Right lobe of liver (tissue), 6 donors: ENCODE results near the gene HOXB1. TPM values are rescaled to one million over a fixed set of nuclear protein-coding genes. Genes with fewer than 3 reads are reported as not detected.

Source experiments
- ATAC-seq, 4 donors: fragments of 200-7000 bp; cut with Tn5 transposase; one replicate each; pipeline ENCODE4 v1.9.1; 2020; ENCODE audit warnings: mild to moderate bottlenecking in 4 of 4, moderate library complexity in 4 of 4
- DNase-seq, 3 donors: peaks; one replicate each; pipeline ENCODE4 v3.0.0-alpha.2; 2020
- H3K27ac ChIP-seq, 3 donors: fragments of 200-600 bp; one replicate each; pipeline ENCODE4 v1.8.0; 2022
- H3K27me3 ChIP-seq, 2 donors: fragments of 200-600 bp; one replicate each; pipeline ENCODE4 v1.8.0; 2022
- H3K36me3 ChIP-seq, 4 donors: fragments of 200-600 bp; sonication (generic) in 1 of 4; one replicate each; pipeline versions ENCODE4 v1.5.1 to v1.8.0; 2017 to 2022; ENCODE audit warnings: control low read depth in 1 of 4
- H3K4me1 ChIP-seq, 4 donors: fragments of 200-600 bp; sonication (generic) in 1 of 4; one replicate each; pipeline versions ENCODE4 v1.5.1 to v1.8.0; 2017 to 2022; ENCODE audit warnings: control low read depth in 1 of 4
- H3K4me3 ChIP-seq, 3 donors: fragments of 200-600 bp; one replicate each; pipeline ENCODE4 v1.8.0; 2022
- H3K9me3 ChIP-seq, 4 donors: fragments of 200-600 bp; sonication (generic) in 1 of 4; one replicate each; pipeline versions ENCODE4 v1.5.1 to v1.8.0; 2017 to 2022; ENCODE audit warnings: control low read depth in 1 of 4
- POLR2A ChIP-seq: fragments of 450-650 bp; IDR thresholded peaks from one replicate; pipeline ENCODE4 v1.6.1; 2017; ENCODE audit warnings: antibody characterized with exemption, mild to moderate bottlenecking
- WGBS: methylation state at CpG from one replicate; pipeline ENCODE4 v1.1.6; 2018; ENCODE audit warnings: low coverage, low lambda C conversion rate; ENCODE audit not compliant: insufficient coverage; ENCODE audit errors: missing lambda C conversion rate; 5-methylcytosine and 5-hydroxymethylcytosine counted together
- intact Hi-C, 2 donors: fragments of 100-400 bp; cut with DNase I; formaldehyde crosslinking; loops; one replicate each; pipeline versions ENCODE4 v1.11.2 to v1.14.1; 2022
- total RNA-seq, 6 experiments: library from RNA; depleted of rRNA in 2 of 6; stranded (reverse); fragments of >200 nt in 2 of 6; fragmentation: NEBNext Ultra II Directional in 3 of 6; extraction: Animal tissue kit (Norgen Biotek cat#: 25700) in 3 of 6; gene quantifications; one replicate each; pipeline versions ENCODE4 v1.1.0 to v1.2.4, GENCODE V29; 2016 to 2023
- TF ChIP-seq, protein P1 (sequence below), 4 donors: fragments of 200-600 bp in 3 of 4; fragments of 450-650 bp in 1 of 4; IDR thresholded peaks; one replicate each; pipeline versions ENCODE4 v1.5.1 to v1.8.0; 2016 to 2022; ENCODE audit warnings: antibody characterized with exemption in 4 of 4, mild to moderate bottlenecking in 2 of 4
- donor health status: DM: no; HTN: yes; CAD: no.
- donor health status: DM: no; HTN: no; CAD: no.
- donor health status: DM: no; HTN: no; CAD: no.
- donor health status: DM: no; HTN: yes; CAD: no.
- donor health status: DM: no; HTN: yes; CAD: no.

The HOXB1 gene
- total RNA-seq, 6 experiments from 2014 or later = not detected

DNA sequence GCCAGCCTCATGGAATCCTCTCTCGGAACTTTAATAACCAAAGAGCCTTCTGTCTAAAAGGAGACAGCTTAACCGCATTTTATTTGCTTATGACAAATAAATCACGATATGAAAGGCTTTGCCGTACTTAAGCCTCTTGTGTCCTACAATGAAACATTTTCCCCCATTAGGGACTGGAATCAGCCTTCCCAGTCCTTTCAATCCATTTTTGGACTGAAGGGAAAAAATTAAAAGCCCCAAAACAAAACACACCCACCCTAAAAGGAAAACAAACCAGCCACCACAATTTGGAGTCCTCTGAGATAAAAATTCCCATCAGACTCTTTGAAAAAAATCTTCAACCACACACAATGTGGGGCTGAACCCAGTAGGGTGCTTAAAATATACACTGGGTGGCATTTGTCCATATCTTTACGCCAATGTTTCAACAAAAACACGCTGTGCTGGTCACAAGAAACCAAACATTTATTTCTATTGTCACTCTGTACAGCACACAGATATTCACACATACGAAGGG, 44.3 kb upstream of the HOXB1 start:
- no peaks in the 10 kb centered on the region for H3K36me3 ChIP-seq
- H3K27me3 ChIP-seq = peaks cover 0 to 22% of the 10 kb centered on the region in 2 donors
- no peak overlapping the region for H3K4me3 ChIP-seq
- 12% methylated on average over 7 of the region's 7 CpGs for WGBS
- H3K9me3 ChIP-seq = no peaks in the 10 kb centered on the region
- peak overlapping the region in 2 of 3 donors; percentile 52 to 63 for H3K27ac ChIP-seq
- intact Hi-C loops = no loop called here
- H3K4me1 ChIP-seq = peaks cover 0 to 7% (median 0%) of the 10 kb centered on the region in 4 donors
- no peak for TF ChIP-seq POLR2A
- TF ChIP-seq, protein P1, sequence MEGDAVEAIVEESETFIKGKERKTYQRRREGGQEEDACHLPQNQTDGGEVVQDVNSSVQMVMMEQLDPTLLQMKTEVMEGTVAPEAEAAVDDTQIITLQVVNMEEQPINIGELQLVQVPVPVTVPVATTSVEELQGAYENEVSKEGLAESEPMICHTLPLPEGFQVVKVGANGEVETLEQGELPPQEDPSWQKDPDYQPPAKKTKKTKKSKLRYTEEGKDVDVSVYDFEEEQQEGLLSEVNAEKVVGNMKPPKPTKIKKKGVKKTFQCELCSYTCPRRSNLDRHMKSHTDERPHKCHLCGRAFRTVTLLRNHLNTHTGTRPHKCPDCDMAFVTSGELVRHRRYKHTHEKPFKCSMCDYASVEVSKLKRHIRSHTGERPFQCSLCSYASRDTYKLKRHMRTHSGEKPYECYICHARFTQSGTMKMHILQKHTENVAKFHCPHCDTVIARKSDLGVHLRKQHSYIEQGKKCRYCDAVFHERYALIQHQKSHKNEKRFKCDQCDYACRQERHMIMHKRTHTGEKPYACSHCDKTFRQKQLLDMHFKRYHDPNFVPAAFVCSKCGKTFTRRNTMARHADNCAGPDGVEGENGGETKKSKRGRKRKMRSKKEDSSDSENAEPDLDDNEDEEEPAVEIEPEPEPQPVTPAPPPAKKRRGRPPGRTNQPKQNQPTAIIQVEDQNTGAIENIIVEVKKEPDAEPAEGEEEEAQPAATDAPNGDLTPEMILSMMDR (IDR thresholded peaks at IDR 0.05) = no peak
- ATAC-seq (no peak), DNase-seq (no peak)

DNA sequence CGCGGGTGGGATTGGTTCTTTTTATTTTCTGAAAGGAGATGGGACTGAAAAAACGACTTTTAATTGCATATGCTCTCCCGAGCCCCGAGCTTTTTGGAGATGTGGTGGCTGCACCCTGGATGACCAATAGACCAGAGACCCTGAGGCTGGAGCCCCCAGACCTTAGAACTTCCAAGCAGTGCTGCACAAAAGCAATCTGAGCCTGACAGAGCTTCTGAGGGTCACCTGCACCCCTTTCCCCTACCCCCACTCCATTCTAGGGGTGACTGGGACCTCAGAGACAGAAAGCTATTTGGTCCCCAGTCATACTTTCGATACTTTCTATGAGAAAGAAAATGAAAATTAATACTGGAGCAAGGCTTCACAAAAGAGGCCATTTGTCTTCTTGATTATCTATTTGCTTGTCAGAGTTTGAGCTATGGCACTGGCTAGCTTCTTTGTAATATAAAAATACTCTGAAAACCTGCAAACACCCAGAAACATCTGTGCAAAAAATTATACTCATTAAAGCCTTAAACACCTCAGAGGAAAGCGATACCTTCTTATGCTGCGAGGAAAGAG, 43.8 kb upstream of the HOXB1 start:
- intact Hi-C loops = no loop called here
- Histone ChIP-seq H3K9me3 (no peaks in the 10 kb centered on the region), H3K4me3 (no peak overlapping the region), H3K36me3 (no peaks in the 10 kb centered on the region), H3K27me3 (peaks cover 0 to 22% of the 10 kb centered on the region in 2 donors), H3K27ac (no peak overlapping the region), H3K4me1 (peaks cover 0 to 7% (median 0%) of the 10 kb centered on the region in 4 donors)
- DNase-seq = no peak
- ATAC-seq = no peak
- 35% methylated on average over 5 of the region's 8 CpGs for WGBS
- TF ChIP-seq, protein P1 (IDR thresholded peaks at IDR 0.05) = no peak

DNA sequence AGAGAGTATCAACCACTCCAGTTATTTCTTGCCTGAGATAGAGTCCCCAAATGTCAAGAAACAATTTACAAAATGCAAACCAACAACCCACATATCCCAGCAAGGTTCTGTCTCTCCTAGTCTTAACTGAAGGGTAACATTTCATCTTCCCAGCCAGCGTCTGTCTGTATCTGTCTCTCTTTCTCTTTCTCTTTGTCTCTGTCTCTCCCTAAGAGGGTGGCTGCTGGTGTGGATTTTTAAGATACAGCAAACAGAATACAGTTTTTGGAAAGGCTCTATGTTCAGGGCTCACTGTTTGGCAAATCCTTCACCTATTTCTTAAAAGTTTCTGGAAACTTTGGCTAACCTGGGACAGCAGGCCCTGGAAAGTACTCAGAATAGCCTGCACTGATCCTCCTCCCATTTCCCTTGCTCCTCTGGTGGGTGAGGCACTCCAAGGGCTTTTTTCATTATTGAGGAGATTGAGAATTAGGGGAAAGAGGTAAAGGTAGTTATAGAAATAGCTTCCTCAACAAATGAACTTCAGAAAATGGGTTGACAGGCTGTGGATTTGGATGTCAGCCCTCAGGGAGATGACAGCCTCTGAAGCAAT, 41.1 kb upstream of the HOXB1 start:
- Histone ChIP-seq H3K4me1 (peaks cover 0 to 7% (median 0%) of the 10 kb centered on the region in 4 donors), H3K9me3 (no peaks in the 10 kb centered on the region), H3K4me3 (no peak overlapping the region), H3K36me3 (no peaks in the 10 kb centered on the region), H3K27ac (peak overlapping the region in 2 of 3 donors; percentile 31 to 43), H3K27me3 (peaks cover 0 to 18% of the 10 kb centered on the region in 2 donors)
- DNase-seq (no peak), ATAC-seq (no peak)
- 15% methylated on average over 1 of the region's 1 CpG for WGBS
- intact Hi-C loops = no loop called here
- TF ChIP-seq POLR2A = no peak
- TF ChIP-seq, protein P1 (IDR thresholded peaks at IDR 0.05) = no peak

DNA sequence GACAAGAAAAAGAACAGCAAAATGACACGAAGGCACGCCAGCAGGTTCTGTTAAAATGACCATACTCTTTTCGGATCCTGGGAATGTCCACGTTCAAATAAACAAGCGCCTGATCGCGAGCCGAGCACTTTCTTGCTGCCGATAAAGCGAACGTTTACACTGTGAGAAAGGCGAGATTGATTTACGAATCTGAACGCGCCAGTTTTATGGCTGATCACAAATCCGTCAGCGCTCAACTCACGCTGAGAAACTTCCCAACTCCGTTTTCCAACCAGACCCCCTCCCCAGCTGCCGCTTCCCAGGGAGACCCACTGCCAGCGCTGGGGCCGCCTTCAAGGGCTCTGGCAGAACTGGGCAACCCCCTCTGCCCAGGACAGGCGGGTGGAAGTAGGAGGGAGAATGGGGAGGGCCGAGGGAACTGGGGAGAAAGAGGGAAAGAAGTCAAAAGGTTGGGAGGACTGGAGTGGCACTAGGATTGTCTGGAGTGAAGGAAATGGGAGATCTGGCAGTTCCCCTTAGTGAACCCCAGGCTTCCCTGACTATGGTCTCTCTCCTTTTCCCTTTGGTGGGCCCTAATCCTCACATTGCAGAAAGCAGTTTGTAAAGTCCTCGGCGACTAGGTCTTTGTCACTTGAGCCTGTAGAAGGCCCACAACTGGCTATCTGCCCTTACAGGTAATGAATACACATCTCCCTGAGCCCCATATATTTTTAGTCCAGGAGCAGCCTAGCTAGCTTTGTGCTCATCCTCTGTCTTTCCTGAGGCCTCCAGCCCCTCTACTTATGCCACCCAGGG, 40.4 kb upstream of the HOXB1 start:
- Histone ChIP-seq H3K27me3 (peaks cover 0 to 11% of the 10 kb centered on the region in 2 donors), H3K36me3 (no peaks in the 10 kb centered on the region), H3K4me3 (no peak overlapping the region), H3K4me1 (no peaks in the 10 kb centered on the region), H3K27ac (peak overlapping the region; percentile 31 to 43 (median 33)), H3K9me3 (no peaks in the 10 kb centered on the region)
- ATAC-seq (no peak), DNase-seq (no peak)
- TF ChIP-seq POLR2A = no peak
- TF ChIP-seq, protein P1 (IDR thresholded peaks at IDR 0.05) = no peak
- intact Hi-C loops = no loop called here
- 14% methylated on average over 21 of the region's 26 CpGs for WGBS
